HG03521 (cell line): ENCODE measurements around the gene FBRSL1.

Experiments
- ATAC-seq: cut with Tn5 transposase; IDR thresholded peaks from one replicate; pipeline ENCODE4 v1.9.1; 2021; ENCODE audit warnings: mild to moderate bottlenecking, moderate library complexity; ENCODE audit not compliant: unreplicated experiment

Gene FBRSL1

DNA sequence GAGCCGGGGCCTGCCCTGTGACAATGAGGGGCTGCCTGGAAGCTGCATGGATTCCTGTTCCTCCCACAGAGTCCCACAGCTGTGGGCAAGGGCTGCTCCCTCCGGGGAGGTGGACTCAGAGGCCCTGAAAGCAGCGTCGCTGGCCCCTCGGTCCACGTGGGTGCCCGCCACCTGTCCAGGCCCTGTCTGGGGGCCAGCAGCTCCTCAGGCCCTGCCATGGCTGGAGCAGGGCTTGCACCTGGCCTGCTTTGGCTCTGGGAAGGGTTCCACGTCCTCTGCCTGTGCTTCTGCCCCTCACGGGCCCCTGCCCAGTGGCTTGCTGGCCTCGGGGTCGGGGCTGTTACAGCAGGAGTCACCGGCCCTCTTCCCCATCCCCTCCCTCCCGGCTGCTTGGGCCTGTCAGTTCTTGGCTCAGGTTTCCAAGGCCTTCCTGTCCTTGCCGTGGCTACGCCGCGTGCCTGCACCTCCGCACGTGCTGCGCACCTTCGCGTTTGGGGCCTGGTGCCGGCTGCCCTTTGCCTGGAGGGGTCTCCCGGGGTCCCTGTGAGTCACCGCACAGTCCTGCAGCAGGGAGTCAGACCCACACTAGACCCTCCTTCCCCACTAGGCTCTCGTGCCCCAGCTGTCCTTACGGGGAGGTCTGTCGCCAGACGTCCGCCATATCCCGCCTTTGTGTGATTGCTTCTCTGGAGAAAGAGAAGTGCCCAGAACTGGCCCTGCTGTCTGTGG lies 5.8 kb downstream of the FBRSL1 start:
- ATAC-seq: no peak

- ATAC-seq: no peak
Observed at GRCh38 chr12:132496358-132496669, 6.4 kb downstream of the FBRSL1 start.

DNA sequence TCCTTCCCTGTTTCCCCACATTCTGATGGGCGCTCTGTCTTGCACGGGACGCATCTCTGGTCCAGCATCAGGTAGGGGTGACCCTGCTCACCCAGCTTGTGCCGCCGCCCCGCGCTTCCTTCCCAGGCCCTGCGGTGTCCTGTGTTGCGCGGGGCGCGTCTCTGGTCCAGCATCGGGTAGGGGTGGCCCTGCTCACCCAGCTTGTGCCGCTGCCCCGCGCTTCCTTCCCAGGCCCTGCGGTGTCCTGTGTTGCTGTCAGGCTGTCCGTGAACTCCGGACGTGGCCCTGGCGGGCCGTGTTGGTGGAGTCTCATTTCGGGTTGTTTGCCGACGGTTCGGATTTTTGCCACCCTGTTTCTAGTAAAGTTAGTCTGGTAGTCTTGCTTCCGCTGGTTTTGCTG lies 6.8 kb downstream of the FBRSL1 start:
- ATAC-seq: no peak

DNA sequence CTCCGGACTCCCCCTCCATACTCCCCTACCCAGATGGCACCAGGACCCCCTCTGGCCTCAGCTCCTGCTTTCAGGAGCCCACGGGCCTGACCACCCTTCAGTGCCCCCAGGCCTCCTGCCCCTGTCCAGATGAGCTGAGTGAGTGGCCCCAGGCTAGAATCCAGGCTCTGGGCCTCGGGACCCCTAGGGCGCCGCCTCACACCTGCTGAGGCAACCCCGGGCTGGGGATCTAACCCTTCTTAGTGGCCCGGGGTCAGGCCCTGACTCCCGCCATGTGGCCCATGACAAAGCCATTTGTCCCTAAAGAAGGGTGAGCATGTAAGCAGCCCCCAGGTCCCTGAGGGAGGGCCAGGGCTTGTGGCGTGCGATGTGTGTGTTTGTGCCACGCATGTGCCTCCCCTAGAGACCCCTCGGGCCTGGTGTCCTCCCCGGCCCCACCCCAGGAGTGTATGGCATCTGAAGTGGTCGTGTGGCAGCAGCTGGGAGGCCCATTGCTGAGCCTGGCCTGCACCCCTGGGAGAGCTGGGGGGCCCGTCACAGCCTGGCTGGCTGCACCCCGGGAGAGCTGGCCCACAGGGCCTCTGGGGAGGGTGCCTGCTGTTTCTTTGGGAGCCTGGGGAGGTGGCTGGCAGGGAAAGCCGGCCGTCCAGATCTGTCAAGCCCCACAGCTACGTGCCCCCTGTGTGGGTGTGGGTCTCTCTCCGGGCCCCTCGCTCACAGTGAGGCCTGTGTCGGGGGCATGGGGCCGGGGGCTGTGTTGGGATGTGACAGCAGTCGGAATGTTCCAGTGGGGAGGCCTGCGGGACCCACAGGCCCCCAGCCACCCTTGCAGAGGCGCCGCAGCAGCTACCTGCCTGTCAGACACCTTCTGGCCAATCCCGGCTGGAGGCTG lies 7.8 kb downstream of the FBRSL1 start:
- ATAC-seq: no peak

DNA sequence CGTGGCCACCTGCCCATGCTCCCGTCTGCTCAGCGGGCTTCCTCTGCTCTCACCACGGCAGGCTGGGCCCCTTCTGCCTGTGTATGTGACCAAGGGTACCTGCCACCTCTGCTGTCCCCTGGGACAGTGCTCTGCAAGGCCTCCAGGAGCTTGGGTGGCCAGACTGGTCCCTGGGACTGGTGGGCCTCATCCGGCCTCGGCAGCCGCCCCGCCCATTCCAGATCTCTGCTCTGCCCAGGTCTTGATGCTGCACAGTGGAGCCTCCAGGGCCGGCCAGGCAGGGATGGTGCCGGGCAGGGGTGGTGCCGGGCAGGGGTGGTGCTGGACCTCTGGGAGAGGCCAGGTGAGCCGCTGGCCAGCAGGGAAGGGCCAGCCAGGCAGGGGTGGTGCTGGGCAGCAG lies 9.0 kb downstream of the FBRSL1 start:
- no peak for ATAC-seq

DNA sequence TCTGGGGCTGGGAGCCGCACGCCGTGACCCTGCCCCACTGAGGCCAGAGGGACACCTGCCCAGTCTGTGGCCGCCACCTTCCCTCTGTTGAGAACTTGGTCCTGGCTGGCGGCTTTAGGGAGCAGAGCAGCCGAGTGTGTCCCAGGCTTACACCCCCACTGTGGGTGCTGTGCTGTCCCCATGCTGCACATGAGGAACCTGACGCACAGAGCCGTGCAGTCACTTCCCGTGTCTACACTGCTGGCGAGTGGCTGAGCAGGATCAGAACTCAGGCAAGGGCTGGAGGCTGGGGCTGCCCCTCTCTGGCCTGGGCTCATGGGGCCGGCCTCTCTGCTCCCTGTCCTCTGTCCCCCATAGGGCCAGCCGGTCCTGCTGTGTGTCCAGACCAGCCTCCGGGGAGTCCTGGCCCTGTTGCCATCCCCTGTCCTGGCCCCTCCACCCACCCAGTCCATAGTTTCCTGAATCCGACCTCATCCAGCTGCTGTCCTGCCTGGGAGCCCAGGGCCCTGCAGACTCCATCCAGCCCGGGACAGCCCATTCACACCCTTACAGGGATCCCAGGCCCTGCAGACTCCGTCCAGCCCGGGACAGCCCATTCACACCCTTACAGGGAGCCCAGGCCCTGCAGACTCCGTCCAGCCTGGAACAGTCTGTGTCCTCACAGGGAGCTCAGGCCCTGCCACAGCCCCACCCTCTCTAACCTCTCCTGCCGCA lies 10.3 kb downstream of the FBRSL1 start:
- ATAC-seq: no peak

DNA sequence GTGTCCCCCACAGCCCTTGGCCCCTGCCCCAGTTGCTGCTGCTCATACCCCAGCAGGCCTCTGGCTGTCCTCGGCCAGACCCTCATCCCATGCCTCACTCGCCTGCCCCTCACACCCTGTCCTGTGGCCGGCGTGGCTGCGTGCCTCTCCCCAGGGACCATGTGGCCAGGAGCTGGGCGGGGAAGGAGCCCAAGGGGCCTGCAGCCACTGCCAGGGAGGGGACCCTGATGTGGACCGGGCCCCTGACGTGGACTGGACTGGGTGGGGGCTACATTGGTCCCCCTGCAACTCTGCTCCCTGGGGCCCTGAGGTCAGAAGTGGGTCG lies 10.9 kb downstream of the FBRSL1 start:
- ATAC-seq: no peak

- no peak for ATAC-seq
Observed at GRCh38 chr12:132501204-132501940, 11.4 kb downstream of the FBRSL1 start.

DNA sequence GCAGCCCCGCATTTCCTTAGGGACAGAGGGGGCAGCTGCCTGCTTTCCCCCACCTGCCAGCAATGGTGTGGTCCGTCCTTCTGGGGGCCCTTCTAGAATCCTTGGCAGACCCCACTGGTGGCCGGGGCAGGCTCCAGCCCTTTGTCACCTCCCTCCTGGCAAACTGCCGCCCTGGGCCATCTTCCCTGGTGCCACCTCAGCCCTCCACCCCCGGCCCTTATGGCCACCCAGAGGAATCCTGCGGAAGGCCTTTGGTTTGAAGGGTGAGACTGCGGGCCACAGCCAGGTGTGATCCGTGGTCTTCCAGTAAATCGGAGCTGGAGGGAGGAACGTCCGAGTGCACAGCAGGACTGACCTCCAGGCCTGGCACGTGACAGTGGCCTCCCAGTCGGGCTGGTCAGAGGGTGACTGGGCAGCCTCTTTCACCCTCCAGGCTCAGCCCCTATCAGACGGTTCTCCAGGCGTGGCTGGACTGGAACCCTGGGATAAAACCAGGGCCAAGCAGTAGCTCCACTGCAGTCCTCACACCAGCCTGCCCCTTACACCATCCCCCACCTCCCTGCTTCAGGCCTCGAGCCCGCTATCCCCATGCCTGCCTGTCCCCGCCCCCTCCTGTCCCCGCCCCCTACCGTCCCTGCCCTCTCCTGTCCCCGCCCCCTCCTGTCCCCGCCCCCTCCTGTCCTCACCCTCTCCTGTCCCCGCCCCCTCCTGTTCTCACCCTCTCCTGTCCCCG lies 12.4 kb downstream of the FBRSL1 start:
- no peak for ATAC-seq

DNA sequence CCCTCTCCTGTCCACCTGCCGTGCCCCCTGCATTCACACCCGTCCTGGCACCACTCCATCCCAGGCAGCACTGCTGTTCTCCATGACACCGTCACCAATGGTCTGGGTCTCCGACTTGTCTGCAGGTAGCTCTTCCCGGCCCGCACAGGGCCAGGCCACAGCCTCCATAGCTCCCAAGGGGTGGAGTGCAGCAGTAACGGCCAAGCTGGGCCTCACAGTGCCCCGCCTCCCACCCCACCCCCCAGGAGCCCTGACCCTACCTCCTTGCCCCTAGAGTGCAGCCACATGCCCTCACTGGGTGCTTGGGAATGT lies 12.9 kb downstream of the FBRSL1 start:
- ATAC-seq: no peak

DNA sequence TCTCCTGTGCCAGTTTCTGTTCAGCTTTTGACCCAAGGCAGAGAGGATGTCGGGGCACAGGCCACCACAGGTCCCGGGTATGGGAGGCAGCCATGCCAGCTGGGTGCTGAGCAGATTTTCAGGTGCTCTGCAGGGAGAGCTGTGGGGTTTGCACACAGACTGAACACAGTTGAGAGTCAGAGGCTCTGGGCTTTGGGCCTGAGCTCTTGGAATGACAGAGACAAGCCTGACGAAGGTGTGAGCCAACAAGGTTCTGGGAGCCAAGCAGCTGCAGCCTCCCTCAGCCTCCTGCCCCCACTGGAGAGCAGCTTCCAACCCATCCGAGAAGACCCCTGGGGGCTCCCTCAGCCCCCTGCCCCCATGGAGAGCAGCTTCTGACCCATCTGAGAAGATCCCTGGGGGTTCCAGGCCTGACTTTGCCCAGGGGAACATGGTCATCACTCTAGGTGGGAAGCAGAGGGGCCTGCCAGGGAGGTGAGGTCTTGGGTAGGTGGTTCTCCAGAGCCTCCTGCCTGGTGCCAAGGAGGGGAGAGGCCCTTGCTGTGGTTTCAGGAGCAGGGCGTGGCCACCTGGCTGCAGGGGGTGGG lies 13.8 kb downstream of the FBRSL1 start:
- no peak for ATAC-seq

GRCh38 chr12:132505105-132505851 lies 15.3 kb downstream of the FBRSL1 start:
- no peak for ATAC-seq

- ATAC-seq: no peak
Observed at GRCh38 chr12:132505852-132506219, 15.9 kb downstream of the FBRSL1 start.

GRCh38 chr12:132506328-132507160 lies 16.6 kb downstream of the FBRSL1 start:
- no peak for ATAC-seq

DNA sequence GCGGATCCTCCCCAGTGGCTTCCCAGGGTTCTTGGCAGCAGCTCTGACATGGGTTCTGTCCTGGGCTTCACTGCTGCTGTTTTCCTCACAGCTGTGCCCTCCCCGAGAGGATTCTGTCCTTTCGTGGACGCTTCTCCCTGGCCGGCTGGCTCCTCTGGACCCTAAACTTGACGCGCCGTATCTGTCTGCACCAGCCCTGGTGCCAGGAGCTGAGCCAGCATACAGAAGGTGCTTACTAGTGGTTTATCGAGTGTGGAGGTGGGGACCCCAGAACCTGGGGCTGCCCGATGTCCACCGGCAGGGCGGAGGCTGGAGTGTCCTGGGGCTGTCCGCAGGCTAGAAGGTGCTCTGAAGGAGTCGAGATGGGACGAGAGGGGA lies 17.2 kb downstream of the FBRSL1 start:
- no peak for ATAC-seq

DNA sequence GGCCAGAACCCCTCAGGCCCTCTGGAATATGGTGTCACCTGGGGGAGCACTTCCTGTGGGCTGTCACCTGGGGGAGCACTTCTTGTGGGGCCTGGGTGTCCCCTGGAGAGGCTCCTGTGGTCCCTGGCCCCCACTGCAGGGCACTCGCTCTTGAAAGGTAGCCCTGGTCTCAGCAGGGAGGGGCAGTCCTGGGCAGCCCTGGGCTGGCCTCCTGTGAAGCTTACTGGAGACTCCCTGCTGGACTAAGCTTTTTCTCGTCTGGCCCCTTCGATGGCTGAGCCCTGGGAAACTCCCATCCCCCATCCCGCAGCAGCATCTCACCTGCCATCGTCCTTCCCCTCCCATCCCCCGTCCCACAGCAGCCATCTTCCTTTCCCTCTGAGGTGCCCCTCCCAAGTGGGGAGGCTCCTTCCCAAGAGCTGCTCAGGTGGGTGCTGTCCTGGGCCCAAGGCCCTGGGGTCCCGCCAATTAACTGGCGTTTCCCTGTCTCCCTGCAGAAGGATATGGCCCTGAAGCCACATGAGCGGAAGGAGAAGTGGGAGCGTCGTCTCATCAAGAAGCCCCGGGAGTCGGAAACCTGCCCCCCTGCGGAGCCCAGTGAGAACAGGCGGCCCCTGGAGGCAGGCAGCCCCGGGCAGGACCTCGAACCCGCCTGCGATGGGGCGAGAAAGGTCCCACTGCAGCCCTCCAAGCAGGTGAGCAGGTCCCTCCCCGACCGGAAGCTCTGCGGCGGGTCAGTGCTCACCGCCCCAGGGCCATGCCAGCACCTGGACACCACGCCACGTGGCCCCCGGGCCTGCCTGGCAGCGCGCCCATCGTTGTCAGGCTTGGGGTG lies 17.9 kb downstream of the FBRSL1 start:
- no peak for ATAC-seq

DNA sequence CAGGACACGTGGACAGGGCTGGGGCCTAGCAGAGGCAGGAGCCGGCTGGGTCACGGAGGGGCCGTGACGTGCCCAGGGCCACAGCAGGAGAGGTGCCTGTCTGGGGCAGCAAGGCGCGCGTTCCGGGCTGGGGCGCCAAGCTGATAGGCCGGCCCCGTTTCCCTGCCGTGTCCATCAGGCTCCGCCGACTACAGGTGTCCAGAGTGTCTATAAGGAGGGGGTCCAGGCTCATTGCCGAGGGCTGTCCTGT lies 18.5 kb downstream of the FBRSL1 start:
- ATAC-seq: no peak
